Neural cell (in vitro differentiated cells): ENCODE measurements around the gene HMGCS2.

Experiments used
- CTCF ChIP-seq: fragments of 450-650 bp; IDR thresholded peaks from 2 replicates; pipeline ENCODE4 v1.5.1; 2014; ENCODE audit warnings: antibody characterized with exemption, mild to moderate bottlenecking, moderate library complexity; ENCODE audit not compliant: poor library complexity, severe bottlenecking
- EZH2 ChIP-seq: fragments of 200-600, 300-800 bp; shearing (Covaris generic), sonication (generic); IDR thresholded peaks from 2 replicates; pipeline ENCODE4 v1.6.1; 2014; ENCODE audit warnings: antibody characterized with exemption, low read length, borderline replicate concordance, mild to moderate bottlenecking; ENCODE audit not compliant: insufficient read depth, poor library complexity, severe bottlenecking
- POLR2AphosphoS5 ChIP-seq: IDR thresholded peaks from 2 replicates; pipeline ENCODE4 v1.6.1; 2012

DNA sequence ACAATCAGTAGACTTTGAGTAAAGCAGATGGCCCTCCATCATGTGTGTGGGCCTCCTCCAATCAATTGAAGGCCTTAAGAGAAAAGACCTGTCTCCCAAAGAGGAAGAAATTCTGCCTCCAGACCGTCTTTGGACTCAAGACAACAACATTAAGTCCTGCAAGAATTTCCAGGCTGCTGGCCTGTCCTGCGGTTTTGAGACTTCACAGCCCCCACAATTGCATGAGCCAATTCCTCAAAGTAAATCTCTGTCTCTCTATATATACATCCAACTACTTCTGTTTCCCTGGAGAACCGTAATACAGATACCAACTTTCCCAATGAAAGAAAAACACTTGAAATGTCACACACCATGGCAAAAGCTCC lies 26.2 kb upstream of the HMGCS2 start:
- TF ChIP-seq POLR2AphosphoS5 (no peak), EZH2 (no peak), CTCF (no peak)
